ENCODE data around the gene CACNA1C.

Gene CACNA1C

GRCh38 chr12:2413999-2414792 lies 361.4 kb downstream of the CACNA1C start:
- 99% methylated on average over 13 of the region's 13 CpGs for WGBS (ENCODE audit: insufficient coverage)
- Histone ChIP-seq H3K4me3 (ENCODE audit: control insufficient read depth in 1 of 7, extremely low read depth in 1 of 7, insufficient read depth in 4 of 7, low read depth in 2 of 7, low read length in 6 of 7) (no peak overlapping the region), H3K36me3 (ENCODE audit: control insufficient read depth in 4 of 4, insufficient read depth in 4 of 4, low read length in 3 of 4) (no peaks in the 10 kb centered on the region), H3K4me1 (ENCODE audit: control extremely low read depth in 1 of 4, control insufficient read depth in 4 of 4, insufficient read depth in 4 of 4, low read length in 3 of 4) (no peaks in the 10 kb centered on the region), H3K27me3 (replicated peaks in 2 of 5; ENCODE audit: control insufficient read depth in 4 of 5, insufficient read depth in 5 of 5, low read length in 4 of 5) (no peaks in the 10 kb centered on the region), H3K27ac (ENCODE audit: insufficient read depth in 1 of 2, low read depth in 1 of 2, low read length in 2 of 2, poor library complexity in 1 of 2, severe bottlenecking in 2 of 2) (no peak overlapping the region), H3K9me3 (ENCODE audit: control extremely low read depth in 1 of 5, control insufficient read depth in 4 of 5, insufficient read depth in 2 of 5, low read depth in 1 of 5, low read length in 4 of 5) (no peaks in the 10 kb centered on the region)
- POLR2A ChIA-PET: no interaction called here
- CTCF ChIA-PET: interaction anchor here (0.8 to 1.4 kb wide), 3 partner anchors 18 to 269 kb away, joined by 3 read pairs; no protein-coding TSS in a partner anchor
- DNase-seq: no peak

- 96% methylated on average over 19 of the region's 19 CpGs for WGBS (ENCODE audit: insufficient coverage)
- Histone ChIP-seq H3K27me3 (replicated peaks in 2 of 5; ENCODE audit: control insufficient read depth in 4 of 5, insufficient read depth in 5 of 5, low read length in 4 of 5) (no peaks in the 10 kb centered on the region), H3K27ac (ENCODE audit: insufficient read depth in 1 of 2, low read depth in 1 of 2, low read length in 2 of 2, poor library complexity in 1 of 2, severe bottlenecking in 2 of 2) (no peak overlapping the region), H3K4me3 (ENCODE audit: control insufficient read depth in 1 of 7, extremely low read depth in 1 of 7, insufficient read depth in 4 of 7, low read depth in 2 of 7, low read length in 6 of 7) (no peak overlapping the region), H3K36me3 (ENCODE audit: control insufficient read depth in 4 of 4, insufficient read depth in 4 of 4, low read length in 3 of 4) (no peaks in the 10 kb centered on the region), H3K9me3 (ENCODE audit: control extremely low read depth in 1 of 5, control insufficient read depth in 4 of 5, insufficient read depth in 2 of 5, low read depth in 1 of 5, low read length in 4 of 5) (no peaks in the 10 kb centered on the region), H3K4me1 (ENCODE audit: control extremely low read depth in 1 of 4, control insufficient read depth in 4 of 4, insufficient read depth in 4 of 4, low read length in 3 of 4) (no peaks in the 10 kb centered on the region)
- POLR2A ChIA-PET: no interaction called here
- CTCF ChIA-PET: interaction anchor here (1.1 to 1.4 kb wide), 2 partner anchors 23 to 183 kb away, joined by 3 read pairs; no protein-coding TSS in a partner anchor
- no peak for DNase-seq
Observed at GRCh38 chr12:2414810-2415567, 362.2 kb downstream of the CACNA1C start.

- H3K36me3 ChIP-seq (ENCODE audit: control insufficient read depth in 4 of 4, insufficient read depth in 4 of 4, low read length in 3 of 4): no peaks in the 10 kb centered on the region
- CTCF ChIA-PET: interaction anchor here (1.1 to 1.4 kb wide), 2 partner anchors 24 to 182 kb away, joined by 3 read pairs; no protein-coding TSS in a partner anchor
- no peak overlapping the region for H3K27ac ChIP-seq (ENCODE audit: insufficient read depth in 1 of 2, low read depth in 1 of 2, low read length in 2 of 2, poor library complexity in 1 of 2, severe bottlenecking in 2 of 2)
Observed at GRCh38 chr12:2415568-2415944, 362.8 kb downstream of the CACNA1C start.

GRCh38 chr12:2416158-2416557 lies 363.4 kb downstream of the CACNA1C start:
- POLR2A ChIA-PET: no interaction called here
- no peak overlapping the region for H3K4me3 ChIP-seq (ENCODE audit: control insufficient read depth in 1 of 7, extremely low read depth in 1 of 7, insufficient read depth in 4 of 7, low read depth in 2 of 7, low read length in 6 of 7)
- 96% methylated on average over 6 of the region's 8 CpGs for WGBS (ENCODE audit: insufficient coverage)
- H3K9me3 ChIP-seq (ENCODE audit: control extremely low read depth in 1 of 5, control insufficient read depth in 4 of 5, insufficient read depth in 2 of 5, low read depth in 1 of 5, low read length in 4 of 5): no peaks in the 10 kb centered on the region
- no peak for DNase-seq
- no peak overlapping the region for H3K27ac ChIP-seq (ENCODE audit: insufficient read depth in 1 of 2, low read depth in 1 of 2, low read length in 2 of 2, poor library complexity in 1 of 2, severe bottlenecking in 2 of 2)
- no peaks in the 10 kb centered on the region for H3K4me1 ChIP-seq (ENCODE audit: control extremely low read depth in 1 of 4, control insufficient read depth in 4 of 4, insufficient read depth in 4 of 4, low read length in 3 of 4)
- H3K27me3 ChIP-seq (replicated peaks in 2 of 5; ENCODE audit: control insufficient read depth in 4 of 5, insufficient read depth in 5 of 5, low read length in 4 of 5): no peaks in the 10 kb centered on the region
- CTCF ChIA-PET: interaction anchor here (1.1 kb wide), 1 partner anchor 24 kb away, joined by 3 read pairs; no protein-coding TSS in a partner anchor
- H3K36me3 ChIP-seq (ENCODE audit: control insufficient read depth in 4 of 4, insufficient read depth in 4 of 4, low read length in 3 of 4): no peaks in the 10 kb centered on the region

More at GRCh38 chr12:2415568-2415944, 362.8 kb downstream of the CACNA1C start:
- H3K4me1 ChIP-seq (ENCODE audit: control extremely low read depth in 1 of 4, control insufficient read depth in 4 of 4, insufficient read depth in 4 of 4, low read length in 3 of 4): no peaks in the 10 kb centered on the region
- WGBS (ENCODE audit: insufficient coverage): 98% methylated on average over 9 of the region's 10 CpGs
- H3K9me3 ChIP-seq (ENCODE audit: control extremely low read depth in 1 of 5, control insufficient read depth in 4 of 5, insufficient read depth in 2 of 5, low read depth in 1 of 5, low read length in 4 of 5): no peaks in the 10 kb centered on the region
- H3K4me3 ChIP-seq (ENCODE audit: control insufficient read depth in 1 of 7, extremely low read depth in 1 of 7, insufficient read depth in 4 of 7, low read depth in 2 of 7, low read length in 6 of 7): no peak overlapping the region
- no peak for DNase-seq
- H3K27me3 ChIP-seq (replicated peaks in 2 of 5; ENCODE audit: control insufficient read depth in 4 of 5, insufficient read depth in 5 of 5, low read length in 4 of 5): no peaks in the 10 kb centered on the region
- POLR2A ChIA-PET: no interaction called here

GRCh38 chr12:2417481-2418160 lies 364.8 kb downstream of the CACNA1C start:
- no peak for DNase-seq
- 100% methylated on average over 3 of the region's 10 CpGs for WGBS (ENCODE audit: insufficient coverage)
- H3K36me3 ChIP-seq (ENCODE audit: control insufficient read depth in 4 of 4, insufficient read depth in 4 of 4, low read length in 3 of 4): no peaks in the 10 kb centered on the region
- CTCF ChIA-PET: interaction anchor here (1.5 kb wide), 1 partner anchor 11 kb away, joined by 3 read pairs; no protein-coding TSS in a partner anchor
- no peak overlapping the region for H3K27ac ChIP-seq (ENCODE audit: insufficient read depth in 1 of 2, low read depth in 1 of 2, low read length in 2 of 2, poor library complexity in 1 of 2, severe bottlenecking in 2 of 2)
- no peak overlapping the region for H3K4me3 ChIP-seq (ENCODE audit: control insufficient read depth in 1 of 7, extremely low read depth in 1 of 7, insufficient read depth in 4 of 7, low read depth in 2 of 7, low read length in 6 of 7)
- POLR2A ChIA-PET: no interaction called here
- no peaks in the 10 kb centered on the region for H3K27me3 ChIP-seq (replicated peaks in 2 of 5; ENCODE audit: control insufficient read depth in 4 of 5, insufficient read depth in 5 of 5, low read length in 4 of 5)
- H3K4me1 ChIP-seq (ENCODE audit: control extremely low read depth in 1 of 4, control insufficient read depth in 4 of 4, insufficient read depth in 4 of 4, low read length in 3 of 4): no peaks in the 10 kb centered on the region
- H3K9me3 ChIP-seq (ENCODE audit: control extremely low read depth in 1 of 5, control insufficient read depth in 4 of 5, insufficient read depth in 2 of 5, low read depth in 1 of 5, low read length in 4 of 5): no peaks in the 10 kb centered on the region

GRCh38 chr12:2418579-2418978 lies 365.8 kb downstream of the CACNA1C start:
- no peak for DNase-seq
- Histone ChIP-seq H3K36me3 (ENCODE audit: control insufficient read depth in 4 of 4, insufficient read depth in 4 of 4, low read length in 3 of 4) (no peaks in the 10 kb centered on the region), H3K27ac (ENCODE audit: insufficient read depth in 1 of 2, low read depth in 1 of 2, low read length in 2 of 2, poor library complexity in 1 of 2, severe bottlenecking in 2 of 2) (no peak overlapping the region), H3K9me3 (ENCODE audit: control extremely low read depth in 1 of 5, control insufficient read depth in 4 of 5, insufficient read depth in 2 of 5, low read depth in 1 of 5, low read length in 4 of 5) (no peaks in the 10 kb centered on the region), H3K27me3 (replicated peaks in 2 of 5; ENCODE audit: control insufficient read depth in 4 of 5, insufficient read depth in 5 of 5, low read length in 4 of 5) (no peaks in the 10 kb centered on the region), H3K4me1 (ENCODE audit: control extremely low read depth in 1 of 4, control insufficient read depth in 4 of 4, insufficient read depth in 4 of 4, low read length in 3 of 4) (no peaks in the 10 kb centered on the region), H3K4me3 (ENCODE audit: control insufficient read depth in 1 of 7, extremely low read depth in 1 of 7, insufficient read depth in 4 of 7, low read depth in 2 of 7, low read length in 6 of 7) (no peak overlapping the region)
- POLR2A ChIA-PET: no interaction called here
- WGBS (ENCODE audit: insufficient coverage): 100% methylated on average over 2 of the region's 2 CpGs
- CTCF ChIA-PET: no interaction called here

All from common myeloid progenitor, CD34-positive (primary cell).